Activated CD8-positive, alpha-beta T cell treated with anti-CD3 and anti-CD28 coated beads, Interleukin-2, amount 10 ng/mL, durations not matched to agents 7 days and 5 days (primary cell): ENCODE data around the gene YIPF2. TPM values are rescaled to one million over a fixed set of nuclear protein-coding genes. Genes with fewer than 3 reads are reported as not detected.
A peak's percentile ranks its signal among the peaks of the same experiment; 100 is the strongest.

Experiments used
- ATAC-seq: fragments of 150-1000 bp; cut with Tn5 transposase; one replicate; pipeline ENCODE4 v1.10.0; 2021; ENCODE audit warnings: moderate library complexity
- CTCF ChIA-PET: fragments of 350-600 bp; sonication (Branson Sonifier 250); formaldehyde crosslinking; loops from one replicate; lab custom pipeline; 2021; ENCODE audit warnings: antibody characterized with exemption; lab: Charles Lee
- POLR2A ChIA-PET: fragments of 350-600 bp; sonication (Branson Sonifier 250); formaldehyde crosslinking; loops from one replicate; lab custom pipeline; 2021; ENCODE audit warnings: antibody characterized with exemption; lab: Charles Lee
- DNase-seq: peaks from one replicate; pipeline ENCODE4 v3.0.0-alpha.2; 2020
- H3K27ac Mint-ChIP-seq: one replicate; pipeline ENCODE4 v1.8.0; 2021; ENCODE audit warnings: mild to moderate bottlenecking, mixed read lengths
- H3K27me3 Mint-ChIP-seq: one replicate; pipeline ENCODE4 v1.8.0; 2021; ENCODE audit warnings: low read depth, mixed read lengths
- H3K36me3 Mint-ChIP-seq: one replicate; pipeline ENCODE4 v1.8.0; 2021; ENCODE audit warnings: low read depth, mixed read lengths
- H3K4me1 Mint-ChIP-seq: one replicate; pipeline ENCODE4 v1.8.0; 2021; ENCODE audit warnings: low read depth, mixed read lengths
- H3K4me3 Mint-ChIP-seq: one replicate; pipeline ENCODE4 v1.8.0; 2021; ENCODE audit warnings: mild to moderate bottlenecking, mixed read lengths
- H3K9me3 Mint-ChIP-seq: one replicate; pipeline ENCODE4 v1.8.0; 2022; ENCODE audit warnings: mixed read lengths; ENCODE audit not compliant: insufficient read depth
- total RNA-seq, 2 experiments: library from RNA; stranded (reverse); gene quantifications; one replicate each; pipeline ENCODE4 v1.2.3, GENCODE V29; 2021

YIPF2 gene
- total RNA-seq, 2 experiments from 2014 or later, result 20.4 to 20.5 TPM

- no peaks in the 10 kb centered on the region for H3K4me1 Mint-ChIP-seq
- ChIA-PET CTCF (interaction anchor here (0.7 kb wide), 1 partner anchor 22 kb away, joined by 3 read pairs; no protein-coding TSS in a partner anchor), POLR2A (no interaction called here)
- peak overlapping the region; percentile 5 for H3K27ac Mint-ChIP-seq
- H3K27me3 Mint-ChIP-seq, result no peaks in the 10 kb centered on the region
- no peak overlapping the region for H3K4me3 Mint-ChIP-seq
- peaks cover 7% of the 10 kb centered on the region for H3K36me3 Mint-ChIP-seq
- H3K9me3 Mint-ChIP-seq, result no peaks in the 10 kb centered on the region
- no peak for ATAC-seq
- DNase-seq, result no peak
Measured at GRCh38 chr19:10919352-10920287, 8.8 kb downstream of the YIPF2 start.

- DNase-seq (no peak), ATAC-seq (no peak)
- no peaks in the 10 kb centered on the region for H3K27me3 Mint-ChIP-seq
- H3K36me3 Mint-ChIP-seq, result peaks cover 7% of the 10 kb centered on the region
- ChIA-PET POLR2A (no interaction called here), CTCF (interaction anchor here (0.8 to 0.9 kb wide), 2 partner anchors 54 to 117 kb away, joined by 3 read pairs; no protein-coding TSS in a partner anchor)
- H3K4me1 Mint-ChIP-seq, result no peaks in the 10 kb centered on the region
- no peak overlapping the region for H3K27ac Mint-ChIP-seq
- no peaks in the 10 kb centered on the region for H3K9me3 Mint-ChIP-seq
- H3K4me3 Mint-ChIP-seq, result no peak overlapping the region
Measured at GRCh38 chr19:10918359-10918758, 10.1 kb downstream of the YIPF2 start.

DNA sequence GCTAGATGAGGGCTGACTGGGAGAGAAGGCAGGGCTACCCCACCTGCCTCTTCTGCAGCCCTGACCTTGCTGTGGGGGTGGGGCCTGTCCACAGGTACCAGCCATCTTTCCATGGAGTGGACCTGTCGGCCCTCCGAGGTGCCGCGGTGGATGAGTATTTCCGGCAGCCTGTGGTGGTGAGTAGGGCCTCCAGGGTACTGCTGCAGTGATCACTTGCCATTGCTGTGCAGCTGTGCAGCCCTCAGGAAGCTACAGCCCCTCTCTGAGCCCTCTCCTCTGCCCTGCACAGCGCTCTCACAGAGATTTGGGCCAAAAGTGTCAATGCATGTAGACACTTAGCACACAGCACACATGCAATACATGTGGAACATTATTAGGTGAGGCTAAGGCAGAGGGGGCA lies 11.8 kb downstream of the YIPF2 start:
- Mint-ChIP-seq H3K4me1 (no peaks in the 10 kb centered on the region), H3K27me3 (no peaks in the 10 kb centered on the region), H3K4me3 (no peak overlapping the region), H3K9me3 (no peaks in the 10 kb centered on the region), H3K27ac (no peak overlapping the region), H3K36me3 (peaks cover 7% of the 10 kb centered on the region)
- ATAC-seq (no peak), DNase-seq (no peak)
- ChIA-PET CTCF (no interaction called here), POLR2A (no interaction called here)

DNA sequence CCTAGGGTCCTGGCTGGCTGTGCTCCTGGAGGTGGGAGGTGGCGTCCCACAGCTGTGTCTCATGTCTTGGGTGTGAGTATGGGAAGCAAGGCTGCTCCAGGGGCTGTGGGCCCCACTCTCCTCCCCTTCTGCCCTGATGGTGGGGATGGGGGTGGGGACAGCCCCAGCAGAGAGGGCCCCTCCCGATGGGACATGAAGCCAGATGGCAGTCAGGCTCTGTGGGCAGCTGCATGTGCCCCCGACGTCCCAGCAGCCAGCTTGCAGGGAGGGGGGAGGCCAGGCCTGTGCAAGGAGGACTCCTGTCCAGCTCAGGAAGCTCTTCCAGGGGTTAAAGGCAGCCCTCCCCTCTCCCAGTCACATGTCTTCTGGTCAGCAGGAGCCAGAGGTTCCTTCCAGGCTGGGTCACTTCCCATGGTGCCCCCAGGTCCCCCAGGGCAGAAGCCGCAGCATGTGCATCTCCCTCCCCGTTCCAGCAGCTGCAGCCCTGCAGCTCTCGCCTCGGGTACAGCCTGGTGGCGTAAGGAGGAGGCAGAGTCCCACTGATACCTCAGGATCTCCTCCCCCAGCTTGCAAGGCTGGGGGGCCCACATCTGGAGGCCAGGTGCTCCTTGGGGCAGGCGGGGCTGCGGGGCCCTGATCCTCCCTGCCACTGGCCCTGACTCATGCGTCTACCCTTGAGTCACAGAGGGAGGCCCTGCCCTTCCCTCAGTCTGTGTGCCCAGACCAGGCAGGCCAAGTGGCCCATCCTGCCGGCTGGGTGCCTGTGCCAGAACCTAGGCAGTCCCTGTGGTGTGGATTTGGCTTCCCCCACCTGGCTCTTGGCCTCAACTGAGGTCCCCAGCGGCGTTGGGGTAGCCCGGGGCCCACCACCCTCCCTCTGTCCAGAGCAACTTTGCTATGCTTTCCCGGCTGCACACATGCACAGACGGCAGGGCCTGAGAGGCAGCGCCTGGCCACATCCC lies 13.0 kb downstream of the YIPF2 start:
- Mint-ChIP-seq H3K27ac (no peak overlapping the region), H3K4me3 (no peak overlapping the region), H3K9me3 (no peaks in the 10 kb centered on the region), H3K27me3 (no peaks in the 10 kb centered on the region), H3K4me1 (no peaks in the 10 kb centered on the region), H3K36me3 (peaks cover 4% of the 10 kb centered on the region)
- ChIA-PET CTCF (no interaction called here), POLR2A (no interaction called here)
- ATAC-seq (no peak), DNase-seq (no peak)

DNA sequence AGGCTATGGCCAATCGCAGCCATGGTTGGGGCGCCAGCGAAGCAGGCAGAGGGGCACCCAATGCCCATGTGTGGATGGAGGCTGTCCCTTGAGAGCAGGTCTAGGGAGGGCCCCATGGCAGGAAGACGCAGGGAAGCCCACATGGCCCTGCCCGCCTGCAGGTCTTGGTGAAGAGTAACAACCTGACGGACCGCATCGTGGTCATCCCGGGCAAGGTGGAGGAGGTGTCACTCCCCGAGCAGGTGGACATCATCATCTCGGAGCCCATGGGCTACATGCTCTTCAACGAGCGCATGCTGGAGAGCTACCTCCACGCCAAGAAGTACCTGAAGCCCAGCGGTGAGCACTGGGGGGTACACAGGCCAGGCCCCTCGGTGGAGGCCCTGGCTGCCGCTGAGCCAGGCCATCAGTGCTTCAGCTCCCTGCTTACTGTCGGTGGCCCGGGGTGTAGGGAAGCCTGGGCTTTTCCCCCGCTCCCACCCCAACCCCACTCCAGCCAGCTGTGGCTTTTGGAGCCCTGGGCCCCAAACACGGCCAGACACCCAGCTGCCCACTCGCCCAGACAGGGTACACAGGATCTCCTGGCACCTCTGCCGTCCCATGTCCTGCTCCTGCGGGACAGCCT lies 14.6 kb downstream of the YIPF2 start:
- CTCF ChIA-PET, result no interaction called here

GRCh38 chr19:10912619-10913018 lies 15.8 kb downstream of the YIPF2 start:
- no peaks in the 10 kb centered on the region for H3K9me3 Mint-ChIP-seq
- ChIA-PET CTCF (interaction anchor here (2.0 kb wide), 1 partner anchor 29 kb away, joined by 6 read pairs; no protein-coding TSS in a partner anchor), POLR2A (interaction anchor here (0.7 kb wide), 1 partner anchor 12 kb away, joined by 3 read pairs; no protein-coding TSS in a partner anchor)
- no peak for ATAC-seq
- H3K4me1 Mint-ChIP-seq, result no peaks in the 10 kb centered on the region
- H3K36me3 Mint-ChIP-seq, result peaks cover 7% of the 10 kb centered on the region
- no peaks in the 10 kb centered on the region for H3K27me3 Mint-ChIP-seq
- H3K4me3 Mint-ChIP-seq, result no peak overlapping the region
- DNase-seq, result no peak
- H3K27ac Mint-ChIP-seq, result no peak overlapping the region

More for the DNA sequence above, 14.6 kb downstream of the YIPF2 start:
- H3K36me3 Mint-ChIP-seq, result peaks cover 6% of the 10 kb centered on the region
- ATAC-seq, result no peak
- no peaks in the 10 kb centered on the region for H3K9me3 Mint-ChIP-seq
- no peak overlapping the region for H3K4me3 Mint-ChIP-seq
- H3K27ac Mint-ChIP-seq, result no peak overlapping the region
- no peak for DNase-seq
- POLR2A ChIA-PET, result no interaction called here
- no peaks in the 10 kb centered on the region for H3K27me3 Mint-ChIP-seq
- no peaks in the 10 kb centered on the region for H3K4me1 Mint-ChIP-seq

DNA sequence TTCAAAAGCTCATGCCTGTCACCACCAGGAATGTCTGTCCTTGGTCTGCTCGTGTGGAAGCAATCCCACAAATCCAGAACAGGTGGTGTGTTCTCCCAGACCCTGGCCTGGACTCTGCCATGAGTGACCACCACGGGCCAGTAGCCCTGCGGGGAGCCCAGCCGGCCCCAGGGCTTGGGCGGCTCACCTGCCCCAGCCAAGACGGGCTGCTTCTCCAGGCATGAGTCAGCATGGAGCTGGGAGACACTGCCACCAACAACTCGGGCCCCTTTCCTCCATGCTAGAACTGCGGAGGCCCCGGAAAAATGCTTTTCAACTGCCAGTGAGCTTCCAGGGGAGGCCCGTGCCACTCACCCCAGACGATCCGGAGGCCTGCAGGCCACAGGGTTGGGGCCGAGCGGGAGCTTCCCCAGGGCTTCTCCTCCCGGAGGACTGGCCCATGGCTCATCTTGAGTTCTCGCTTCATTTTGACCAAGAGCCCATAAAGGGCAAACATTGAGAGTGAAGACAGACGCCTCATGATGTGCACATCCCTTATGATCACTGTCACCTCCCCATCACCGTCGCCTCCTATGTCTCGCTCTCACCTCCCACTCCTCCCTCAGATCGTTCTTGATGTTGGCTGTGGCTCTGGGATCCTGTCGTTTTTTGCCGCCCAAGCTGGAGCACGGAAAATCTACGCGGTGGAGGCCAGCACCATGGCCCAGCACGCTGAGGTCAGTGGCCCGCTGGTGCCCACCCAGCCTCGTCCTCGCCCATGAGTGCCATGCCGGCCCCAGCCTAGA lies 16.7 kb downstream of the YIPF2 start:
- Mint-ChIP-seq H3K27me3 (no peaks in the 10 kb centered on the region), H3K27ac (no peak overlapping the region), H3K4me3 (no peak overlapping the region), H3K4me1 (no peaks in the 10 kb centered on the region), H3K9me3 (no peaks in the 10 kb centered on the region), H3K36me3 (peaks cover 7% of the 10 kb centered on the region)
- CTCF ChIA-PET, result interaction anchor here (2.0 kb wide), 1 partner anchor 30 kb away, joined by 6 read pairs; no protein-coding TSS in a partner anchor
- DNase-seq, result no peak
- ATAC-seq, result no peak
- POLR2A ChIA-PET, result no interaction called here

DNA sequence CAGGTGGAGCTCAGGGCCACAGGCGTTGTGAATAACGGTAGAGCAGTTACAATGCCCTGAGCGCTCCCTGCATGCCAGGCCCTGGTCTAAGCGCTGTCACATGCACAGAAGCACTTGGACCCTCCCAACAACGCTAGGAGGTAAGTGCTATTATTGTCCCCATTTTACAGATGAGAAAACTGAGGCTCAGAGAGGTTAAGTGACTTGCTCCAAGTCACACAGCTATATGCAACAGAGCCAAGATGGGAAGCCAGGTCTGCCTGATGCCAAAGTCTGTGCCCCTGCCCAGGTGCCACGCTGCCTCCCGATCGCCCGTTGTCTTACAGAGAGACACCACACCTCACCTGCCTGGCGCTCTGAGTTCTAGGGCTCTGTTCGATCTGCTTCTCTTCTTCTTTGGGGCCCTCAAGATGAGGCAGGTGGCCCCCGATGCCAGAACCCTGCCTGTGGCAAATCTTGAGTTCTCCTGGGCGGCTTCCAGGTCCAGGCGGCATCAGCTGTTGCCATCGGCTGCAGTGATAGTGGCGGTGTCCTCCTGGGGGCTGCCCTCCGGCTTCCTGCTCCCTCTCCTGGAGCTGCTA lies 20.0 kb downstream of the YIPF2 start:
- ChIA-PET POLR2A (no interaction called here), CTCF (interaction anchor here (2.0 kb wide), 1 partner anchor 37 kb away, joined by 5 read pairs; no protein-coding TSS in a partner anchor)
- H3K27ac Mint-ChIP-seq, result no peak overlapping the region
- H3K4me3 Mint-ChIP-seq, result no peak overlapping the region
- no peak for ATAC-seq
- H3K36me3 Mint-ChIP-seq, result peaks cover 7% of the 10 kb centered on the region
- DNase-seq, result no peak
- H3K27me3 Mint-ChIP-seq, result no peaks in the 10 kb centered on the region
- H3K9me3 Mint-ChIP-seq, result no peaks in the 10 kb centered on the region
- no peaks in the 10 kb centered on the region for H3K4me1 Mint-ChIP-seq

- ATAC-seq (no peak), DNase-seq (no peak)
- peaks cover 11% of the 10 kb centered on the region for H3K36me3 Mint-ChIP-seq
- H3K27ac Mint-ChIP-seq, result no peak overlapping the region
- H3K9me3 Mint-ChIP-seq, result no peaks in the 10 kb centered on the region
- H3K27me3 Mint-ChIP-seq, result no peaks in the 10 kb centered on the region
- ChIA-PET CTCF (no interaction called here), POLR2A (no interaction called here)
- no peaks in the 10 kb centered on the region for H3K4me1 Mint-ChIP-seq
- H3K4me3 Mint-ChIP-seq, result no peak overlapping the region
Measured at GRCh38 chr19:10907925-10908324, 20.5 kb downstream of the YIPF2 start.

GRCh38 chr19:10899151-10899653 lies 29.2 kb downstream of the YIPF2 start:
- ChIA-PET CTCF (interaction anchor here (1.5 kb wide), 1 partner anchor 27 kb away, joined by 3 read pairs; no protein-coding TSS in a partner anchor), POLR2A (interaction anchor here (0.7 kb wide), 1 partner anchor 152 kb away, joined by 3 read pairs; no protein-coding TSS in a partner anchor)
- DNase-seq (no peak), ATAC-seq (no peak)
- Mint-ChIP-seq H3K9me3 (no peaks in the 10 kb centered on the region), H3K27me3 (no peaks in the 10 kb centered on the region), H3K4me1 (peaks cover 11% of the 10 kb centered on the region), H3K36me3 (peaks cover 5% of the 10 kb centered on the region), H3K4me3 (no peak overlapping the region), H3K27ac (no peak overlapping the region)
